Muscle of arm (tissue), 12 donors: ENCODE measurements around the gene PTPRT. TPM values are rescaled to one million over a fixed set of nuclear protein-coding genes. Genes with fewer than 3 reads are reported as not detected.

Source experiments
- DNase-seq: peaks from one replicate; pipeline ENCODE4 v3.0.0-alpha.2; 2013
- polyA plus RNA-seq, 12 donors: library from polyadenylated mRNA; unstranded; fragments of 120-200 nt; gene quantifications; one replicate each; pipeline ENCODE4 v1.2.1, GENCODE V29; 2013; ENCODE audit not compliant: insufficient read length in 12 of 12

PTPRT gene
- polyA plus RNA-seq, 12 donors = 0.24 to 1.2 (median 0.50) TPM; not detected in 2

DNA sequence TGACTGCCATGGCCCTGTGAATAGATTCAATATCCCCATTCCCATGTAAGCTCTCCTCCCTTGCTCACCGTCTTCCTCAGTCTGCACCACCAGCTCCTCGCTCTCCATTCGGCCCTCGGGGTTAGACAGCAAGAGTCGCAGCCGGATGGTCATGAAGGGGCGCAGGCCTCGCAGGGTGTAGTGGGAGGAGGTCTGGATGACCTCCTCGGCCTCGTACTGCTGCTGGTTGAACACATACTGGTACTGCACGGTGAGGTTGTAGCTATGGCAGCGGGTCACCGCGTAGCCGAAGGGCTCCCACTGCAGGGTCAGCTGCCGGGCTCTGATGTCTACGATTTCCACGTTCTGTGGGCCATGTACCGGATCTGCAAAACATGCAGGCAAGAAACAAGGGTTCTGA lies 717.5 kb downstream of the PTPRT start:
- no peak for DNase-seq

DNA sequence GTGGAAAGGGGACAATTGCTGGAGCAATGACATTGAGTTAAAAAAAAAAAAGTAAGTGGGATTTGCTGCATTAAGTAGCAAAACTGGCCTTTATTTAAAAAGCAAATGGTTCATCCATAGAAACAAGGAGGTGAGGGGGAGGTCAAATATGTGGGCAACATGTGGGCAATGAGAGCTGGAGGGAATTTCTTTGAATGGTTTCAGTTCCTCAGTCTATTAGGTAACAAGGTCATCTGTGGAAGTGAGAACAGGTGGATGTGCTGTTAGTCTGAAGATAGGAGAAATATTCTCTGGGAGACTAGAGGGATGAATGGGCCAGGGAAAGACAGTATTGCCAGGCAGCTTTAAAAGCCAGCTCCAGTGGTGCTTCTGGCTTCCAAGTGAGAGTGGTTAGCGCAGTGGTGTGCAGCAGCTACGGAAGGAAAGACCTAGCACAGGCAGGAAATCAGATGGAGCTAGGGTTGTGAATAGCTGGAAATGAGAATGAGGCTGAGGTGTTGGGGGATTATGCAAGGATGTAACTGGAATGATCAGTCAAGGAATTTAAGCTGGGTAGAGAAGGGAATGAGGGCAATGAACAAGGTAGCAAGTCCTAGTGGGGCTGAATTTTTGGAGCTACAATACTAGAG lies 727.6 kb downstream of the PTPRT start:
- no peak for DNase-seq

- no peak for DNase-seq
Measured at GRCh38 chr20:42461291-42461690, 728.4 kb downstream of the PTPRT start.

DNA sequence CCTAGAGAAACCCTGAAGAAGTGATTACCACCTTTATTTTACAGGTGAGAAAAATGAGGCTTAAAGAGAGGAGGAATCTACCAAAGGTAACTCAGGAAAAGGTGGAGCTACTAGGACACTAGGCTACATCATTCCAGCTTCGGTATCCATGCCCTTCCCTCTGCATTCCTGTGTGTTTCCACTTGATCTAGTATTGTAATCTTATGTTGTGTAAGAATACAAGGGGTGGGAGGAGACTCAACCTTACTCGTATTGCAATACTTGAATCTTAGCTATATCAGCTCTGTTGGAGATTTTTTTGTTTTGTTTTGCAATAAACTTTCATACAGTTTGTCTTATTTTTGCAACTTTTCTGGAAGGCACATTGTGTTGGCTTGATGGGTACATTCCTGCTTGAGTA lies 742.4 kb downstream of the PTPRT start:
- no peak for DNase-seq

GRCh38 chr20:42444799-42445198 lies 744.9 kb downstream of the PTPRT start:
- DNase-seq = no peak

DNA sequence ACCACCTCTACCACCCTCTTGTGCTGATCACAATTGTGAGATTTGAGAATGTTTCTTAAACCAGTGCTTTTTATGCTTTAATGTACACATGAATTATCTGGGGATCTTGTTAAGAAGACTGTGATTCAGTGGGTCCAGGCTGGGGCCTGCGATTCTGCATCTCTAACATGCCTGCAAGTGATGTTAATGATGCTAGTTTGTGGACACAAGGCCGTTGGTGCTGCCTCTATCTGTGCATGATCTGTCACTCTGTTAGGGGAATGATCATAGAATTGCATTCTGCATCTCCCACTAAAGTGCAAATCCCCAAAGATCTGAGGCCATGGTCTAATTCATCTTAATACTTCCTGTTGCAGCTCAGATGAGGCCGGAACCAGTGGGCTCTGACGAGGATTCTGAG lies 746.5 kb downstream of the PTPRT start:
- no peak for DNase-seq

DNA sequence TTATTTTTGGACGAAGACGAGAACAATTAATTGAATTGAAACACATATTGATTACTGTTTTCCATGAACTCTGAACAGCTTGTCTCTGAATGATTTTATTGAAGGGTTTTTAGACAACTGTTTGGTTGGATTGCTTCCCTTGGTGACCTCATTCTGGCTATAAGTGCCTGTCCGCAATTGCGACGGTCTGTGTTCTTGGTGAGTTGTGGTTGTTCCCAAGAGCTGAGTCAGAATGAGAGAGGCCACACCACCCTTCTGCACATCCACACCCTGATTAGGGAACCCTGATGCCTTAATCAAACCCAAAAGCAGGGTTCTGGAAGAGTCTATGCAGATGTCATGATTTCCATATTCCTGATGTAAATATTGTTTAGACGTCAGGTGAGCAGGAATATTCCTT lies 747.0 kb downstream of the PTPRT start:
- DNase-seq = peak; percentile 69

DNA sequence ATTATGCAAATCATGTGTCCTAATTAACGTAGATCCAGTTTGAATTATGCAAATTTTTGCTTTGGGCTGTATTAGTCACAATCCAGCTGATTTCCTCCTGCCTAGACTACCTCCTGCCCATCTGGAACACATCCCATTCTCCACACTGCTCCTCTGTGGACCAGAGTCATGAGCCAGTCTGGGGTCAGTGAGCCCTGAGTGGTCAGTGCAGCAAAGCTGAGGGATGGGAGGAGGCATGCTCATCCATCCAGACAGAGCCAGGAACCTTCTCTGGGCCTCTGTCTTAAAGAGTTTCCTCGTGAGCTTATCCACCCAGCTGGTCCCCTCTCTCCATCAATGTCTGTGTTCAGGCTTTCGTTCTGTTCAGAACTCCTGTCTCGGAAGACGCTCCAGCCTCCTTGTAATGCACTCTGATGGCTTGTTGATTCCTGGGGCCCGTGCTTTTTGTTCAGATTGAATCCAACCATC lies 747.8 kb downstream of the PTPRT start:
- DNase-seq = no peak

GRCh38 chr20:42441196-42441863 lies 748.4 kb downstream of the PTPRT start:
- DNase-seq = no peak

DNA sequence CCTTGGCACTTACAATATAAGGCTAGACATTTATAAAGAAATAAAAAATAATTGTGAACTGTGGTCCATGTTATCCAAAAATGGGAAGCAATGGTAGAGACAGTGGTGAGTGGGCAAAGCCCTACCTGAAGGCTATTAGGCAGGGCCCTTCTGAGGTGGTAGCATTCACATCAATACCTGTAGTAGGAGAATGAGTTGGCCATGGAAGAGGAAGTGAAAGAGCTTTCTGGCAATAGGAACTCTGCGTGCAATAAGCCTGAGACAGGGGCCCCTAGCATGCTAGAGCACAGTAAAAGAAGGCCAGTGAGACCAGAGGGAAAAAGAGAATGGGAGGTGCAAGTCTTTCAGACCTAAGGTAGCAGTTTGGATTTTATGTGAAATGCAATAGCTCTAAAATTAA lies 754.5 kb downstream of the PTPRT start:
- DNase-seq = no peak

DNA sequence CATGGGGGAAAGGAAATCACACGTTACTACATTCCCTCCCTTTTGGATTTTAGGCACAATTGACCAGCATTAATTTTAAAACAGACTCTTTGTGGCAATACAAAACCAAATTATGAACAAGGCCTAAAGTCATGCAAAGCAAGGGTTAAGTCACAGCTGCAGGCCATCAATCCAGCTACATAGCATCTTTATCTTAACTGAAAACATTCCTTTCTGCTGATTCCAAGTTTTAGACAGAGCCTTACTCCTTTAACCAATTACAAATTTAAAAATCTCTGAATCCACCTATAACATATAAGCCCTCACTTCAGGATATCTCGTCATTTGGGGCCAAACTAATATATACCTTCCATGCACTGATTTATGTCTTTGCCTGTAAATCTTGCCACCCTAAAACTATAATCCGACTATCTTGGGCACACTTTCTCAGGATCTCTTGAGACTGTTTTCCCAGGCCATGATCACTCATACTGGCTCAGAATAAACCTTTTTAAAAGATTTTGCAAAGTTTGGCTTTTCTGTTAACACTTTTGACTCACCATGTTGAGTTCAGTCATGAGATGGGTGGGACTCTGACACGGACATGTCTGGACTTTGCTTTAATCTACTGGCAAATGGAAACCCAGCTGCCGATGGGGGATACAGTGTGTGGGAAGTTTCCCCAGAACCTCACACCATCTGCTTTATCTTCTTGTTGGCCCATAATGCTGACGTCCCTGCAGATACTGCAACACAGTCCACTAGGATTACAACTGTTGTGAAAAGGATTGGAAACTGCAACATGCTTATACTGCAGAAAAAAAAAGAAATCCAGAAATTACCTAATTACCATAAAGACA lies 757.0 kb downstream of the PTPRT start:
- no peak for DNase-seq

- no peak for DNase-seq
Measured at GRCh38 chr20:42430598-42430997, 759.1 kb downstream of the PTPRT start.

- DNase-seq = no peak
Measured at GRCh38 chr20:42429761-42430458, 759.8 kb downstream of the PTPRT start.

DNA sequence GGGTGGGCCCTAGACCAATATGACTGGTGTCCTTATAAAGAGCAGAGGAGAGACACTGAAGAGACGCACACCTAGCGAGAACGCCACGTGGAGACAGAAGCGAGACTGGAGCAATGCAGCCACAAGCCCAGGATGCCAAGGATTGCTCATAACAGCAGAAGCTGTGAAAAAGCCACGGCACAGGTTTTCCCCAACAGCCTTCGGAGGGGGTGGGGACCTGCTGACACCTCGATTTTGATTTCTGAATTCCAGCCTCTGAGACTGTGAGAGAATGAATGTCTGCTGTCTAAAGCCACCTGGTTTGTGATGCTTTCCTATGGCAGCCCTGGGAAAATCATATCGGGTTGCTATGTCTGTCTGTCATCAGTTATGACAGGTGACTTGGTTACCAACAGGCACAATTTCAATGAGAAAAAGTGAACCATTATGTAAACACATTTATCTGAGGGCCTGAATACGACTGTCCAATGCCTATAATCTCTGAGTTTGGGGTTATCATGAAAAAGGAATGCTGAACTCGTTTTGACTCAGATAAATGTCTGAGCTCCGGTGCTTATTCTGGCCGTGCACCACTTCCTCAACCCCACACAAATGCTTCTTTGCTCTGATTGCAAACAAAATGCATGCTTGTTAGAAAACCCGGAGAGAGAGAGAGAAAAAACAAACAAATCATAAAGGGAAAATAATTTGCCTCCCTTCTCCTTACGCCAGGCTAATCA lies 769.7 kb downstream of the PTPRT start:
- no peak for DNase-seq

- no peak for DNase-seq
Measured at GRCh38 chr20:42406826-42407225, 782.9 kb downstream of the PTPRT start.

DNA sequence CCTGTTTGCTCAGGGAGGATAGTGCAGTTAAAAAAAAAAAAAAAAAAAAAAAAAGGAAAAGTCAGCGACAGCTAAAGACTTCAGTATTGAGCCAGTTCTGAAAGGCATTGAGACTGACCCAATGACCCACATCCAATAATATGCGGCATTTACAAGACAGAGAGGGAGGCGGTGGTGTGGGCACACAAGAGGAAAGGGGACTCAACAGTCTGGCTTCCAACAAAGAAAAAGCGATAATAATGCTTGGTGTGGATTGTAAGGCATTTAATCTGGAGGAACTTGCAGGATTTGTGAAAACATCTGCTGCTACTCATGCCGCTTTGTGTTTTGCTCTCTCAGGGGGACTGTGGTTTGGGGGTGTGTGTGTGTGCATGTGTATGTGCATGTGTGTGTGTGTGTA lies 787.3 kb downstream of the PTPRT start:
- no peak for DNase-seq

DNA sequence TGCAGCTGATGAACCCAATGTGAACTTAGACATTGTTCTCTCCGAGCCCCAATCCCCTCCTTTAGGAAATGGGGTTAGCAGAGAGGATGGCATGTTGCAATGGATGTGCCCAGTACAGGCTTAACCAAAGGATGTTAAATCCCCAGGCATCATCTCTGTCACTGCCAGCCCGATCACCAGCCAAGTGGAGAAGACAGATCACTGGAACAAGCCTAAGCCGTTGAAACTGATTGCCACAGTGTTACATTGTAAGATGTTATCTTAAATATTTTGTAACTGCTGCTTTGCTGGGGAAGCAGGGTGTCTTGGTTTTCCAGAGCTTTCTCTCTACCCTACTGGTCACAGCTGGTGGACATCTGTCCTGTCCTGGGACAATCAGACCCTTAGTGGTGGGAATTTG lies 788.1 kb downstream of the PTPRT start:
- no peak for DNase-seq

- DNase-seq = peak; percentile 54
Measured at GRCh38 chr20:42399802-42400201, 789.9 kb downstream of the PTPRT start.

DNA sequence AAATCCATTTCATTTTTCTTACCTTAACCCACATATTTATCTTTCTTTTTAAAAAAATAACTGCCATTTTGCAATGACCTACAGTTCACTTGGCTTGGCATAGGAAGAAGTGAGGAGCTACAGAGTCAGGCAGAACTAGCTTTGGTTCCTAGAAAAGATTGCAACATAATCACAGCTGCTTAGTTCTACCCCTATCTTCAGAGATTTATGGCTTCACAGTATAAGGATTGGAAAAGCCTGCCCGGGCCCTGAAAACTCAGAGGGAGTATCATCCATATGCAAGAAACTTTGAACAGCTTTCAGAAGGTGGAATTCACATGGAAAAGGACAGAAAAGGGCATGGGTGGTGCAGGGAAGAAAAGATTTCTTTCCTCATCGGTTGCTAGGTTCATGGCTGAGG lies 797.3 kb downstream of the PTPRT start:
- DNase-seq = peak; percentile 31

- DNase-seq = no peak
Measured at GRCh38 chr20:42391807-42392206, 797.9 kb downstream of the PTPRT start.

GRCh38 chr20:42380287-42380686 lies 809.4 kb downstream of the PTPRT start:
- no peak for DNase-seq

GRCh38 chr20:42379385-42379784 lies 810.3 kb downstream of the PTPRT start:
- no peak for DNase-seq
